ENCODE measurements around the gene ROBO1. TPM values are rescaled to one million over a fixed set of nuclear protein-coding genes. Genes with fewer than 3 reads are reported as not detected.

ROBO1 gene
- total and polyA plus RNA-seq, 2 donors (not counting 3 experiments of a cell fraction or from before 2014, with no cell fraction given), result 5.9 to 14.2 TPM

DNA sequence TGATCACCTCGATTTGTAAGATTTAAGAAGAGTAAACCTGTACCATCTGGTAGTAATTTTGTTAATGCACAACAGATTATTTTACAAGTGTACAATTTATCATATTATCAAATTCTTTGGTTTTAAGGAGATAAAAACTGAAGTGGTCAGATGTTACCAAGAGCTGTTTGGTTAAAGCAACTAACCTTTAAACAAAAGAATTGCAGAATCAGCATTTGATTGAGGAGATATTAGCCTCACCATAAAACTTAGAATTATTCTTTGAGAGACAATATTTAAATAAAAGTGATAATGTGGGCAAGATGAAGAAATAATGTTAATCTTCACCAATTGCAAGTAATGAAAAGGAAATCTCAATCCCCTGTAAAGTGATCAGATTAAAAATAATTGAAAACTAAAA, 1034.9 kb downstream of the ROBO1 start:
- H2AFZ ChIP-seq (ENCODE audit: low read depth, low read length), result no peak overlapping the region
- no peaks in the 10 kb centered on the region for H3K9me1 ChIP-seq (replicated peaks; ENCODE audit: control insufficient read depth, extremely low read depth, insufficient read depth, low read length)
- H3K4me3 ChIP-seq (replicated peaks in 1 of 3; ENCODE audit: insufficient read depth in 1 of 3, low read depth in 1 of 3, low read length in 3 of 3), result no peak overlapping the region
- TF ChIP-seq GATA2 (IDR thresholded peaks at IDR 0.05; ENCODE audit: insufficient read depth, insufficient read length, low read depth, low read length), result no peak
- TF ChIP-seq EZH2 (IDR thresholded peaks at IDR 0.05; ENCODE audit: borderline replicate concordance, low read depth, low read length, severe bottlenecking), result no peak
- no peak for TF ChIP-seq POLR2A (IDR thresholded peaks at IDR 0.05; ENCODE audit: low read depth, low read length)
- TF ChIP-seq JUN (IDR thresholded peaks at IDR 0.05; ENCODE audit: borderline replicate concordance, insufficient read depth, insufficient read length, low read depth), result no peak
- TF ChIP-seq FOS (IDR thresholded peaks at IDR 0.05; ENCODE audit: borderline replicate concordance, insufficient read depth, low read length), result no peak
- no peak for TF ChIP-seq POLR2AphosphoS5 (IDR thresholded peaks at IDR 0.05; ENCODE audit: insufficient read depth, low read depth, low read length)
- TF ChIP-seq, protein P1, sequence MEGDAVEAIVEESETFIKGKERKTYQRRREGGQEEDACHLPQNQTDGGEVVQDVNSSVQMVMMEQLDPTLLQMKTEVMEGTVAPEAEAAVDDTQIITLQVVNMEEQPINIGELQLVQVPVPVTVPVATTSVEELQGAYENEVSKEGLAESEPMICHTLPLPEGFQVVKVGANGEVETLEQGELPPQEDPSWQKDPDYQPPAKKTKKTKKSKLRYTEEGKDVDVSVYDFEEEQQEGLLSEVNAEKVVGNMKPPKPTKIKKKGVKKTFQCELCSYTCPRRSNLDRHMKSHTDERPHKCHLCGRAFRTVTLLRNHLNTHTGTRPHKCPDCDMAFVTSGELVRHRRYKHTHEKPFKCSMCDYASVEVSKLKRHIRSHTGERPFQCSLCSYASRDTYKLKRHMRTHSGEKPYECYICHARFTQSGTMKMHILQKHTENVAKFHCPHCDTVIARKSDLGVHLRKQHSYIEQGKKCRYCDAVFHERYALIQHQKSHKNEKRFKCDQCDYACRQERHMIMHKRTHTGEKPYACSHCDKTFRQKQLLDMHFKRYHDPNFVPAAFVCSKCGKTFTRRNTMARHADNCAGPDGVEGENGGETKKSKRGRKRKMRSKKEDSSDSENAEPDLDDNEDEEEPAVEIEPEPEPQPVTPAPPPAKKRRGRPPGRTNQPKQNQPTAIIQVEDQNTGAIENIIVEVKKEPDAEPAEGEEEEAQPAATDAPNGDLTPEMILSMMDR (IDR thresholded peaks at IDR 0.05; ENCODE audit: extremely low read depth in 1 of 2, insufficient read depth in 1 of 2, low read depth in 1 of 2, low read length in 2 of 2), result no peak
- TF ChIP-seq MYC (IDR thresholded peaks at IDR 0.05; ENCODE audit: low read depth, low read length), result no peak
- H3K36me3 ChIP-seq (ENCODE audit: control insufficient read depth in 2 of 2, extremely low read depth in 1 of 2, insufficient read depth in 2 of 2, low read length in 2 of 2), result no peaks in the 10 kb centered on the region
- H4K20me1 ChIP-seq (replicated peaks; ENCODE audit: control insufficient read depth, extremely low read depth, insufficient read depth, low read length), result no peaks in the 10 kb centered on the region
- ChIA-PET POLR2A (no interaction called here), CTCF (no interaction called here)
- no peaks in the 10 kb centered on the region for H3K9me3 ChIP-seq (replicated peaks; ENCODE audit: control insufficient read depth, insufficient read depth, low read length)
- no peak overlapping the region for H3K4me2 ChIP-seq (ENCODE audit: insufficient read depth, low read length)
- peaks cover 3% of the 10 kb centered on the region for H3K4me1 ChIP-seq (ENCODE audit: control insufficient read depth, extremely low read depth, insufficient read depth, low read length)
- H3K27ac ChIP-seq (ENCODE audit: insufficient read depth, low read depth, low read length), result no peak overlapping the region
- dilution Hi-C loops (cut with MboI; ENCODE audit: extremely low pct_ligation_motif_present, low sequenced_read_pairs), result no loop called here
- no peaks in the 10 kb centered on the region for H3K79me2 ChIP-seq (ENCODE audit: control insufficient read depth, insufficient read depth, low read length)
- intact Hi-C loops (cut with micrococcal nuclease), result no loop called here
- BruUV-seq (replicated peaks), result no TSS peak
- DNase-seq (ENCODE audit: low read depth, low spot score) (no peak), FAIRE-seq (no peak)
- H3K9ac ChIP-seq (replicated peaks; ENCODE audit: extremely low read depth, insufficient read depth, low read length), result no peak overlapping the region
- no peaks in the 10 kb centered on the region for H3K27me3 ChIP-seq (ENCODE audit: control insufficient read depth in 2 of 2, insufficient read depth in 2 of 2, low read length in 2 of 2)

All from endothelial cell of umbilical vein (primary cell).